ENCODE data around the gene CNTNAP2. TPM values are rescaled to one million over a fixed set of nuclear protein-coding genes. Genes with fewer than 3 reads are reported as not detected.

CNTNAP2 gene
- total RNA-seq, 2 experiments from 2014 or later: not detected

- CTCF ChIA-PET: no interaction called here
- POLR2A ChIA-PET: no interaction called here
Measured at GRCh38 chr7:148180075-148180474, 2063.5 kb downstream of the CNTNAP2 start.

- ChIA-PET POLR2A (no interaction called here), CTCF (no interaction called here)
Measured at GRCh38 chr7:148182264-148182663, 2065.7 kb downstream of the CNTNAP2 start.

- CTCF ChIA-PET: no interaction called here
Measured at GRCh38 chr7:148185041-148185440, 2068.4 kb downstream of the CNTNAP2 start.

GRCh38 chr7:148187471-148187870 is 2070.9 kb downstream of the CNTNAP2 start:
- CTCF ChIA-PET: no interaction called here

More at GRCh38 chr7:148185041-148185440, 2068.4 kb downstream of the CNTNAP2 start:
- POLR2A ChIA-PET: no interaction called here

GRCh38 chr7:148191391-148192065 is 2074.9 kb downstream of the CNTNAP2 start:
- ChIA-PET POLR2A (no interaction called here), CTCF (no interaction called here)

More at GRCh38 chr7:148187471-148187870, 2070.9 kb downstream of the CNTNAP2 start:
- POLR2A ChIA-PET: no interaction called here

DNA sequence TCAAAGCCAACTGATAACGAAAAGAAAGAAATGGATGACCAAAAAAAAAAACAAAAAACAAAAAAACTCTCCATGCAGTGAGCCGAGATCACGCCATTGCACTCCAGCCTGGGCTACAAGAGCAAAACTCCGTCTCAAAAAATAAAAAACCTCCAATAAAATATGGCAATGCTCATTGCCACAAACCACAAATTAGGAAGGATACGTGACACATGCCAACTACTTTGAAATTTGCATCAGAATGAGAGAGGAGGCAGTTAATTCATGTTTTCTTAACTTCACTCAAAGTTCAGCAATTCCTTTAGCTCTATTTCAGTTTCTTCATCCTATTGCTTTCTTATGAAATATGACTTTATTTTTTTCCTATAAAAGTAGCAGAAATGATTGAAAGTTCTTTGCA is 2075.9 kb downstream of the CNTNAP2 start:
- POLR2A ChIA-PET: no interaction called here
- CTCF ChIA-PET: no interaction called here

- CTCF ChIA-PET: no interaction called here
- POLR2A ChIA-PET: no interaction called here
Measured at GRCh38 chr7:148201992-148202391, 2085.4 kb downstream of the CNTNAP2 start.

DNA sequence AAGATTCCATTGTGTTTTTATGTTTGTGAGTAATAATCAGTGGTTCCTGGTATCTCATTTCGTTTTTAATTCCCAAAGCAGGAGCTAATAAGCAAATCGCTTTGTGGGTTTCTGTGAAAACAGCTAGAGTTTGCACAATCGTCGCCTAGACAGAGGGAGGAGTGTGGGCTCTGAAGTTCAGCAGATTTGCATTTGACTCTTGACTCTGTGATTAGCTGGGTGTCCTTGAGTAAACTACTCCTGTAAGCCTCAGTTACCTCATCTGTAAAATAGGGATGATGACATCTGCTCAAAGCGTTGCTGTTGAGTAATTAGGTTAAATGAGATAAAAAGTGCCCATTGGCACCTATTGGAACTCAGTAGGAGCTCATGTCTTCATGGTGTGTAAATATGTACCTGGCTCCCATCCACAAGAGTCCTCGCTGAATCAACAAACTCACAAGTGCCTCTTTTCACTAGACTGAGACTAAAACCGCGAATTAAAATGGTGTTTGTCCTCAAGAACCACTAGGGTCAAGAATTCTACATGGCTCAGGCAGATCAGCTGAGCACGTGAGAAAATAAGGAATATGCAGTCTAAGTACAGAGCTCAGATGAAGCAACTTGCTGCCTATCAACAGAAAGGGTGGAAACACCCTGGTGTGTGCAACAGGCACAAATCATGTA is 2088.2 kb downstream of the CNTNAP2 start:
- POLR2A ChIA-PET: no interaction called here
- CTCF ChIA-PET: no interaction called here

- POLR2A ChIA-PET: no interaction called here
- CTCF ChIA-PET: no interaction called here
Measured at GRCh38 chr7:148209643-148210190, 2093.1 kb downstream of the CNTNAP2 start.

DNA sequence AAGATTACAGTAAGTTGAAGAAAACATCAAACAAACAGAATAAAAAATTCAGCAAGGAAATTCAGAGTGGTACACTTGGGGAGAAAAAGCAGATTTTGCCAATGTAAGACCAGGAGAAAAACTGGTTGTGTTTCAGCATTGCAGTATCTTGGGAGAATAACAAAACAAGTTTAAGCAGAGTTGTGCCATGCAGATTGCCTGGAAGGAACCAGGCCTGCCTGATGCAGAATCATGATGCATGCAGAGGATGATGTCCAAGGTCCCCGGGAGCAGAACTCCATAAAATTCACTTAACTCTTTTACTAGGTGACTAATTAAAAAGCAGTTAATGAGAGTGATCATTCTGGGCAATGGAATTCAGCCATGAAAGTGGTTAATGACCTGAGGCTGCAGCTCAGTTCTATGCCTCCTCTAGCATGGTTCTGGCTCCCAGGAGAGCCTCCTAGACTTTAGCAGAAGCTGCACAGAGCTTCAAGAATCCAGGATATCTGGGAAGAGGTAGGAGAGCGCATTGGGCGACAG is 2094.3 kb downstream of the CNTNAP2 start:
- ChIA-PET CTCF (no interaction called here), POLR2A (no interaction called here)

- CTCF ChIA-PET: no interaction called here
Measured at GRCh38 chr7:148211740-148212151, 2095.1 kb downstream of the CNTNAP2 start.

GRCh38 chr7:148212731-148213130 is 2096.1 kb downstream of the CNTNAP2 start:
- CTCF ChIA-PET: no interaction called here
- POLR2A ChIA-PET: no interaction called here

More at GRCh38 chr7:148211740-148212151, 2095.1 kb downstream of the CNTNAP2 start:
- POLR2A ChIA-PET: no interaction called here

DNA sequence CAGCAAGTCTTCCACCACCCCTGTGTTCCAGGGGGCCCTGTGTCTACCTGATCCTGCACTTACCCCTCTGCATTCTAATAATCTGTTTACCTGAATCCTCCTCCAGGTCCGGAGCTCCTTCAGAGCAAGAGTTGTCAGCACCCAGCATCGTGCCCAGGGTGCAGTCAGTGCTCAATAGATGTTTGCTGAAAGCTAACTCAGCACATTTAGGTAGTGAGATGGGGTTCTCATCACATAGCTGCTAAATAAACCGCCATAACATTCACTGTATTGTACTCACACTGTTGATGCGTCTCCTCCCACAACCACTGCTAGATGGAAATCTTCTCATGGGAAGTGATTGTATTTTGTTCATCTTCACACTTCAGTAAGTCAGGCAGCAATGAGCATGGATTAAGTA is 2097.5 kb downstream of the CNTNAP2 start:
- CTCF ChIA-PET: no interaction called here
- POLR2A ChIA-PET: no interaction called here

- ChIA-PET POLR2A (no interaction called here), CTCF (no interaction called here)
Measured at GRCh38 chr7:148218603-148219002, 2102.0 kb downstream of the CNTNAP2 start.

- ChIA-PET CTCF (no interaction called here), POLR2A (no interaction called here)
Measured at GRCh38 chr7:148222721-148223120, 2106.1 kb downstream of the CNTNAP2 start.

DNA sequence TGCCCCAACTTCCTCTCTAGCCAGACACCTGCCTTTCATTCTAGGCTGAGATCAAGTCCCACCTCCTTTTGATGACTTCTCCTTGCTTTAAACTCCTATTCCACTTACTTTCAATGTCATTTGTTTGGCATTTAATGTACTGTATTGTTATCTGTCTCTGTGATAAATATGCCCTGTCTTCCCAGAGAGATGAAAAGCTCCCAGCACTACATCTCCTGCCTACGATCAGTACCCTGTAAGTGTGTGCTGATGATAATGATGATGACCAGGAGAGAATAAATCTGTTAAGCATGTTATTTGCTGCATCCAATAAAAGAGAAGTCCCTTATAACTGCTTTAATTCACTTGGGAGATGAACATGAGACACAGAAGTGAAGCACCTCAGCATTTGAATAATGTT is 2106.6 kb downstream of the CNTNAP2 start:
- CTCF ChIA-PET: no interaction called here
- POLR2A ChIA-PET: no interaction called here

DNA sequence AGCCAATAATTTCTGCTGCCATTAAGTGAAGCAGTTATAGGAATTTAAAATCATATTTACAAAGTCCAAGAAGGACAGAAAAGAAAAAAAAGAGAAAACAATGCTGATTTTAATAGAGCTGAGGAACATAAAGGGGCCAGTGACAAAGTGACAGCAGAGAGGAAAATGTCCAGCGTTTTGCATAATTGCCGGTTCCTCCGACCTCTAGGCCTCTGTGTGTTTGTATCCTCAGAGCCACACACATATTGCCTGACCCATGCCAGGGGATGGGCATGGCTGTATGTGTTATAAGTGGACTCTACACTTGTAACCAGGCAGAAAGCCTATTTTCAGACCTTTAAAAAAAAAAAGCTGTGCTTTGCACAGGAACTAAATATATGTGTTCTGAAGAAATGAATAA is 2107.1 kb downstream of the CNTNAP2 start:
- ChIA-PET CTCF (no interaction called here), POLR2A (no interaction called here)

DNA sequence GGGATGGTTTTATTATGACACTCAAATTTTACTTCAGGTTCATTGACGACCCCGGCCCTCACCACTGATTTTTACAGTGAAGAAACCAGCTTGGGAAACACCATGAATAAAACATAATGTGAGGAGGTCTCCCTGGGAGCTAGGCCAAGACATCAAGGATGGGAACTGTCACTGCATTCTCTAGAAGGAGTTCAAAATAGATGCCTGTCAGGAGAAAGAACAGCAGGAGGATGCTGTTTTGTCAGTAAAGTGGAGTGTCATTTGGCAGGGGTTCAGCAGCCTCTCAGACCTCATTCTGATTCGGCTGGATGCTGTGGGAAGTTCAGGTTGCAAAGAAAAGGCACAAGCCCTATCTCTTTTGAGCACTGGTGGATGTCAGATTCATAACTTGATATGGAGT is 2113.7 kb downstream of the CNTNAP2 start:
- ChIA-PET CTCF (no interaction called here), POLR2A (no interaction called here)

GRCh38 chr7:148230883-148231282 is 2114.3 kb downstream of the CNTNAP2 start:
- ChIA-PET POLR2A (no interaction called here), CTCF (no interaction called here)

GRCh38 chr7:148232784-148233183 is 2116.2 kb downstream of the CNTNAP2 start:
- POLR2A ChIA-PET: no interaction called here
- CTCF ChIA-PET: no interaction called here

DNA sequence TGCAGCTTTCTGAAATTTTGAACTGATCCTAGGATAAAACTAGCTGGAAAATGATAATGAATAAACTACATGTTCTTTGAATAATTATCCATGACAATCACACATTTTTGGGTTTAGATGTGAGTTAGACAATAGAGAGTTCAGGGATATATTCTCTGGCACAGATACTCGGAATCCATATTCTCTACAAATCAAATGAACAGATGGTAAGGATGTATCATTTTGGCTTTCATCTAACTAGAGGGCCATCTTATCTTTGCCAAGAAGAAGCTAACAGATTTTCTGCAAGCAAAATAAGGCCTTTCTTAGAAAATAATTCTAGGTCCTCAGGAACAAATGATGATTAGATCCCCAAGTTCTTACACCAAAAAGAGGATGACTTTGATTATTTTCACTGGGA is 2118.1 kb downstream of the CNTNAP2 start:
- CTCF ChIA-PET: no interaction called here
- POLR2A ChIA-PET: no interaction called here

Measured in activated CD8-positive, alpha-beta memory T cell treated with anti-CD3 and anti-CD28 coated beads for 36 hours (primary cell).